ENCODE measurements around the gene IFITM1. TPM values are rescaled to one million over a fixed set of nuclear protein-coding genes. Genes with fewer than 3 reads are reported as not detected.

IFITM1 gene
- total and polyA plus RNA-seq, 9 of the 15 experiments (the other 6 are each of a cell fraction or from before 2014, with no cell fraction given), result 691 to 5,579 (median 974) TPM

DNA sequence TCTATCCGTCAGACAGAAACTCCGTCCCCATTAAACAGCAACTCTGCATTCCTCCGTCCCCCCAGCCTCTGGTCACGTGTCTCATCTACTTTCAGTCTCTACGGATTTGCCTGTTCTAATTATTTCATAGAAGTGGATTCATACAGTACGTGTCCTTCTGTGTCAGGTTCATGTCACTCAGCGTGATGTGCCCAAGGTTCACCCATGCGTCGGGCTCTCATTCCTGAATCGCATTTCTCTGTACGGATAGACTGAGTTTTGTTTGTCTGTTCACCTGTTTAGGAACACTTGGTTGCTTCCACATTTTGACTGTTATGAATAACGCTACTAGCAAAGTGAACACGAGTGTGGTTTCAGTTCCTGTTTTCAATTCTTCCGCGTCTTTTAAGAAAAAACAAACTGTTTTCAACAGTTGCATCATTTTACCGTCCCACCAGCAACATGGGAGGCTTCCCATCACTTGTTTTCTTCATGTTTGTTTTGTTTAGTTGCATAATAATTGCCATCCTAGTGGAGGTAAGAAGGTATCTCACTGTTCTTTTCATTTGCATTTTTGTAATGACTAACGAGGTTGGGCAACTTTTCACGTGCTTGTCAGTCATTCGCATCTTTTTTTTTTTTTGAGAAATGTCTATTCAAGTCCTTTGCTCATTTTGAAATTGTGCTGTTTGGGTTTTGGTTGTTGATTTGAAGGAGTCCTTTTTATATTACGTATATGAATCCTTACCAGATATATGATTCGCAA lies 44.5 kb upstream of the IFITM1 start (continued):
- TF ChIP-seq FOXJ3 (CRISPR knock-in tag; IDR thresholded peaks at IDR 0.05), result no peak; the same call in 1 of the 2 replicates
- TF ChIP-seq, protein P1, sequence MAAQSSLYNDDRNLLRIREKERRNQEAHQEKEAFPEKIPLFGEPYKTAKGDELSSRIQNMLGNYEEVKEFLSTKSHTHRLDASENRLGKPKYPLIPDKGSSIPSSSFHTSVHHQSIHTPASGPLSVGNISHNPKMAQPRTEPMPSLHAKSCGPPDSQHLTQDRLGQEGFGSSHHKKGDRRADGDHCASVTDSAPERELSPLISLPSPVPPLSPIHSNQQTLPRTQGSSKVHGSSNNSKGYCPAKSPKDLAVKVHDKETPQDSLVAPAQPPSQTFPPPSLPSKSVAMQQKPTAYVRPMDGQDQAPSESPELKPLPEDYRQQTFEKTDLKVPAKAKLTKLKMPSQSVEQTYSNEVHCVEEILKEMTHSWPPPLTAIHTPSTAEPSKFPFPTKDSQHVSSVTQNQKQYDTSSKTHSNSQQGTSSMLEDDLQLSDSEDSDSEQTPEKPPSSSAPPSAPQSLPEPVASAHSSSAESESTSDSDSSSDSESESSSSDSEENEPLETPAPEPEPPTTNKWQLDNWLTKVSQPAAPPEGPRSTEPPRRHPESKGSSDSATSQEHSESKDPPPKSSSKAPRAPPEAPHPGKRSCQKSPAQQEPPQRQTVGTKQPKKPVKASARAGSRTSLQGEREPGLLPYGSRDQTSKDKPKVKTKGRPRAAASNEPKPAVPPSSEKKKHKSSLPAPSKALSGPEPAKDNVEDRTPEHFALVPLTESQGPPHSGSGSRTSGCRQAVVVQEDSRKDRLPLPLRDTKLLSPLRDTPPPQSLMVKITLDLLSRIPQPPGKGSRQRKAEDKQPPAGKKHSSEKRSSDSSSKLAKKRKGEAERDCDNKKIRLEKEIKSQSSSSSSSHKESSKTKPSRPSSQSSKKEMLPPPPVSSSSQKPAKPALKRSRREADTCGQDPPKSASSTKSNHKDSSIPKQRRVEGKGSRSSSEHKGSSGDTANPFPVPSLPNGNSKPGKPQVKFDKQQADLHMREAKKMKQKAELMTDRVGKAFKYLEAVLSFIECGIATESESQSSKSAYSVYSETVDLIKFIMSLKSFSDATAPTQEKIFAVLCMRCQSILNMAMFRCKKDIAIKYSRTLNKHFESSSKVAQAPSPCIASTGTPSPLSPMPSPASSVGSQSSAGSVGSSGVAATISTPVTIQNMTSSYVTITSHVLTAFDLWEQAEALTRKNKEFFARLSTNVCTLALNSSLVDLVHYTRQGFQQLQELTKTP (IDR thresholded peaks at IDR 0.05; ENCODE audit: low read depth in 1 of 2, partially characterized antibody in 2 of 2), result peak; percentile 73 to 91
- TF ChIP-seq PYGO2 (tag; IDR thresholded peaks at IDR 0.05), result no peak
- TF ChIP-seq NFIC (IDR thresholded peaks at IDR 0.05), result no peak
- TF ChIP-seq ZFP30 (CRISPR knock-in tag; IDR thresholded peaks at IDR 0.05; ENCODE audit: borderline replicate concordance), result no peak
- peak in 1 of 2 experiments; percentile 17; a peak in 1 of 4 replicates for TF ChIP-seq NONO (IDR thresholded peaks at IDR 0.05; ENCODE audit: low read depth in 2 of 2, low read length in 1 of 2)
- no peak for TF ChIP-seq CREBBP (IDR thresholded peaks at IDR 0.05; ENCODE audit: low read depth, low read length)
- TF ChIP-seq PHF8 (IDR thresholded peaks at IDR 0.05; ENCODE audit: borderline replicate concordance, low read length), result peak; percentile 35; the same call in 1 of the 2 replicates
- no peak for TF ChIP-seq ZNF518B (CRISPR knock-in tag; IDR thresholded peaks at IDR 0.05)
- peak; percentile 77 for TF ChIP-seq NFRKB (IDR thresholded peaks at IDR 0.05; ENCODE audit: low read depth)
- TF ChIP-seq NCOR1 (IDR thresholded peaks at IDR 0.05), result no peak
- TF ChIP-seq HEY1 (CRISPR knock-in tag; IDR thresholded peaks at IDR 0.05; ENCODE audit: borderline replicate concordance), result no peak
- TF ChIP-seq CBX3 (IDR thresholded peaks at IDR 0.05; ENCODE audit: borderline replicate concordance in 1 of 2, low read length in 2 of 2), result 0 out of 3 replicates have a peak, but pooled peaks of 1 of the 2 experiments have one; percentile 7
- TF ChIP-seq ELF1 (tag; IDR thresholded peaks at IDR 0.05), result peak; percentile 51; the same call in 1 of the 2 replicates

All from K562 (cell line).